HAP-1 (cell line): ENCODE data around the gene UBE2E3.

ENCODE experiments used
- DNase-seq, 2 experiments: peaks; one replicate each; pipeline ENCODE4 v3.0.0-alpha.2; 2016 to 2020; ENCODE audit warnings: low spot score in 2 of 2
- H3K27me3 ChIP-seq: fragments of 250-450 bp; sonication (Bioruptor Pico); 2 replicates; pipeline ENCODE4 v1.5.1; 2020; ENCODE audit warnings: low read depth, mild to moderate bottlenecking, moderate library complexity
- H3K36me3 ChIP-seq: fragments of 250-450 bp; sonication (Bioruptor Pico); replicated peaks from 2 replicates; pipeline ENCODE4 v1.5.1; 2020; ENCODE audit warnings: mild to moderate bottlenecking
- H3K4me1 ChIP-seq: fragments of 250-450 bp; sonication (Bioruptor Pico); 2 replicates; pipeline ENCODE4 v1.5.1; 2020; ENCODE audit warnings: mild to moderate bottlenecking
- H3K4me3 ChIP-seq: fragments of 250-450 bp; sonication (Bioruptor Pico); 2 replicates; pipeline ENCODE4 v1.5.1; 2020; ENCODE audit warnings: mild to moderate bottlenecking, moderate library complexity
- H3K9me3 ChIP-seq: fragments of 250-450 bp; sonication (Bioruptor Pico); 2 replicates; pipeline ENCODE4 v1.5.1; 2020; ENCODE audit warnings: mild to moderate bottlenecking, moderate library complexity
- in situ Hi-C: fragments of 300-500 bp; cut with MboI; formaldehyde crosslinking; loops from 3 replicates; pipeline ENCODE4 v1.14.3; 2020; ENCODE audit warnings: low sequenced_read_pairs, inconsistent platforms, mixed read lengths

UBE2E3 gene

DNA sequence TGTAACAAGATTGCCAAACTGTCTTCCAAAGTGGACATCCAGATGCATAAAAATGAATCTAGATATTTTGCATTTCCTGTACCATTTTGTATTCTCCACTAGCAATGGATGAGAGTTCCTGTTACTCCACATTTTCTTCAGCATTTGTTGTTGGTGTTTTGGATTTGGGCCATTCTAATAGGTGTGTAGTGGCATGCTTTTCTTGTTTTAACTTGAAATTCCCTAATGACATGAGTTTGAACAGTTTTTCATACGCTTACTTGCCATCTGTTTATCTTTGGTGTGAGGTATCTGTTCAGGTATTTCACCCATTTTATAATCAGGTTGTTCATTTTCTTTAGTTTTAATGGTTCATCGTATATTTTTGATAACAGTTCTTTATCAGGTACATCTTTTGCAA is 73.9 kb downstream of the UBE2E3 start:
- H3K27me3 ChIP-seq: no peaks in the 10 kb centered on the region
- peaks cover 15% of the 10 kb centered on the region for H3K36me3 ChIP-seq
- DNase-seq: no peak
- in situ Hi-C loops: no loop called here
- H3K9me3 ChIP-seq: no peaks in the 10 kb centered on the region
- H3K4me3 ChIP-seq: no peak overlapping the region
- H3K4me1 ChIP-seq: peaks cover 32% of the 10 kb centered on the region

DNA sequence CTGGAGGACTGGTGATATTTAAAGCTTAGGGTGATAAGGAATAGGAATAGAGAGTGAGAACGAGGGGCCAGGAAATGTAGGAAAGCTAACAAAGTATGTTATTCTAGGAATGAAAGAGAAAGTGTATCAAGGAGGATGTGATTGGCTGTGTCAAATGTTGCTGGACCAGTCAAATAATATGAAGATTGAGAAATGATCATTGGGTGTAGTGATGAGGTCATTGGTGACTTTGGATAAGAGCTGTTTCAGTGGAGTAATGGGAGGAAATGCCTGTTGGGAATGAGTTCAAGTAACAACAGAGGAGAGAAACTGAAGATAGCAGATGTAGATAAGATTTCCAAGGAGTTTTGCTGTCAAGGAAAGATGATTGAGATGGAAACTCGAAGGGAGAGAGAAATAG is 74.4 kb downstream of the UBE2E3 start:
- DNase-seq: no peak
- H3K4me1 ChIP-seq: peaks cover 26% of the 10 kb centered on the region
- in situ Hi-C loops: no loop called here
- H3K4me3 ChIP-seq: no peak overlapping the region
- no peaks in the 10 kb centered on the region for H3K27me3 ChIP-seq
- no peaks in the 10 kb centered on the region for H3K9me3 ChIP-seq
- H3K36me3 ChIP-seq: peaks cover 17% of the 10 kb centered on the region

DNA sequence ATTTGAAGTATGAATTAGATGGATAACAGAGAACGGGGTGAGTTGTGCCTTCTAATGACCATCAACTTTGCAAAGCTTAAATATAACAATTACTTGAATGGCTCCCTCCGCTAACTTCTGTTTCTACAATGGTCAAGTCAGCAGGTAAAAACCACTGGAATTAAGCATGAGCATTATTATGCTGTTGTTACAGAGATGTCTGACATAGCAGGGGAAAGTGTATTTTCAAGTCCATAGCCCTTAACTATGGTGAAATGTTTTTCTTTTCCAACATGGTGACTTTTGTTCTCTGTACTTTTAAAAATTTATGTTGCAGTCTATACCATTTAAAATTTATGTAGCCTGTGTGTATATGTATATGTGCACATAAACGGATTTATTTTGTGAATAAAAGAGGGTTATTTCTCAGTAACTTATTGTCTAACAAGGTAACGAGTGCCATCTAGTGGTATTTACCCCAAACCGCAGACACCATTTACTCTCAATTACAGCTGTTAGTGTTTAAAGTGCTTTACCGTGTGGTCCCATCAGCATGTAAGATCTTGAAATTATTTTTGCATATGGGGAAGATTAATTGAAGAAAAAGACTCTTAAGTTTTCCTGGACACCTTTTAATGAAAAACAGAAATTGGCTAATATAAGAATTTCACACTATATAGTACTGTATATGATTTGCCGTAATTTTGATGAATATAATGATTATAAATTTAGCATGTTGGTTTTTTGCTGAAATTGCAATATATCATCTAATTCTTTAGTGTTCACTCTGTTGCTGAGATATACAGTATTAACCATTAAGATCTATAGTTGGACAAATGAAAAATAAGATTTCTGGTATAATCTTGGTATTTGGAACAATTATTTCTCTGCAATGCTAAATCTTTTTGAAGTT is 78.2 kb downstream of the UBE2E3 start:
- Histone ChIP-seq H3K36me3 (peaks cover 36% of the 10 kb centered on the region), H3K27me3 (no peaks in the 10 kb centered on the region), H3K9me3 (no peaks in the 10 kb centered on the region), H3K4me1 (peaks cover 8% of the 10 kb centered on the region; the same call in 1 of the 2 replicates), H3K4me3 (no peak overlapping the region)
- peak; percentile 50 to 52 for DNase-seq
- in situ Hi-C loops: no loop called here

DNA sequence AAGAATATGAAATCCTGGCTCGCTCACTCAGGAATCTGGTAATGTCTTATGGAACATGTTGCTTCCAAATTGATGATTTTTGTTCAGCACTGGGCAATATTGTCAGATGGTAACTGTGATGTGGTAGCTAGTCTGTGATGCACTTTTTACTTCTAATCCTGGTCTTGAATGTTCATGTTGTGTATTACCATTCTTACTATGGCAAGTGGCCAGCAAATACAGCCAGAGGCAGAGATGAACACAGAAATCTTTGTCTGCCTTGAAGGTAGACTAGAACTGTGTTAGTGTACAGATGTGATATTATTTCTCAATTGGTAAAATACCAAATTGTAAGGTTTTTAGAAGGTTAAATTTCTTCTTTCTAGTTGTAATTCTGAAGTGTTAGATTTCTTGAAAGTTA is 83.3 kb downstream of the UBE2E3 start:
- Histone ChIP-seq H3K27me3 (no peaks in the 10 kb centered on the region), H3K9me3 (no peaks in the 10 kb centered on the region), H3K4me3 (no peak overlapping the region), H3K4me1 (no peaks in the 10 kb centered on the region), H3K36me3 (peaks cover 51% of the 10 kb centered on the region)
- no peak for DNase-seq
- in situ Hi-C loops: no loop called here

DNA sequence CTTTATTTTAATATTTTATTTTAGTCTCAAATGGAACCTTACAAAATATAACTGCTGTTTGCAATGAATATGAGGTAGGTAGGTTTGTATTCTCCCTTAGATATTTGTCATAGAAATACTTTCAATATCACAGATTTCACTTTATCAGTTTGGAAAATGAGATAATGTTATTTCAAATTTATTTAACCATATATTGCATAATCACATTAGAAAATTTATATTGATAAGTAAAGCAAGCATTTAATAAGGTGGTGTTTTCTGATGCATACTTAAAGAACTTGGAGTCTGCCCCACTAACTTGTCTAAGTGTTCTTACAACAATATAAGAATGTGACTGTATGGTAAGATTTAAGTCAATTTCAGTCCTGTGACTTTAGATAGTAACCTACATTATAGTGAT is 85.1 kb downstream of the UBE2E3 start:
- no peak overlapping the region for H3K4me3 ChIP-seq
- DNase-seq: no peak
- peaks cover 43% of the 10 kb centered on the region for H3K36me3 ChIP-seq
- H3K9me3 ChIP-seq: no peaks in the 10 kb centered on the region
- H3K4me1 ChIP-seq: no peaks in the 10 kb centered on the region
- no peaks in the 10 kb centered on the region for H3K27me3 ChIP-seq
- in situ Hi-C loops: no loop called here

DNA sequence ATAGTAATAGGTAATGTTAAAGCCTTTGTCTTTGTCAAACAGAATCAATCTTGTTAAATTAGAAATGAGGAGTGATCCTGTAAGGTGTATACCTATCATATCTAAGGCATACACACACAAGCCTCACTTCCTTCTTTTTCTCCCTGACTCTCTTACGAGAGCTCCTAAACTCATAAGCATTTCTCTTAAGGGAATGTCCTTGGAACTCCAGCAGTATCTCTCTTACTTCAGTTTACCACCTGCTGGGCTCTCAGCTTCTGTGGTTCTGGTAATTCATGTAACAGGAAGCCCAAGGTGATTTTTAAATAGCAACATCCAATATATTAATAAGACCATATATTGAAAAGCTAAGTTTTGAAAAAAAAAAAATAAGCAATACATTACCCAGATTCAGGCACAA is 85.9 kb downstream of the UBE2E3 start:
- DNase-seq: no peak
- Histone ChIP-seq H3K4me1 (no peaks in the 10 kb centered on the region), H3K27me3 (no peaks in the 10 kb centered on the region), H3K4me3 (no peak overlapping the region), H3K36me3 (peaks cover 46% of the 10 kb centered on the region), H3K9me3 (no peaks in the 10 kb centered on the region)
- in situ Hi-C loops: no loop called here

DNA sequence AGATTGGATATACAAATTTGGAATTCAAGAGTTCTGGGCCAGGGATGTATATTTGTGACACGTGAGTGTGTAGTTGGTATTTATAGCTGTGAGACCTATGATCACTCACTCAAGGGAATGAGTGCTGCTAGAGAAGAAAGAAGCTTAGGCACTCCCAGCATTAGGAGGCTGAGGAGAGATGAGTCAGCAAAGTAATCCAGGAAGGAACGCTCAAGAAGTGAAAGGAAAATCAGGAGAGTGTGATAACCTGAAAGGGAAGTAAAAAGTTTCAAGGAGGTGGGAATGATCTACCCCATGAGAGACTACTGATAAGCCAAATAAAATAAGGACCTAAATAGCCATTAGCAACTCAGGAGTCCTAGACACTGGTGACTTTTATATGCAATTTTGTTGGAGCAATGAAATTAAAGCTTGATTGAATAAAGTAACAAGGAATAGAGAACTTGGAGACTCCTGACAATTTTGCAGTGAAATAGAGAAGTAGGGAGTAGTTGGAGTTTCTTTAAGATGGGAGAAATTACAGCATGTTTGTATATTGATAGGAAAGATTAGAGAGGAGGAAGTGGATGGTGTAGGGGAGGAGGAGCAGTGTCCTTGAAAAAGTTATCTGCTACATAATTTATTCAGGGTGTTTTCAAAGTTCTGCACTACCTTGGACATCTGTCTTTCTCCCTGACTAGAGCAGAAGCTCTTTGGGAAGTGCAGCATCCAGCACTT is 89.9 kb downstream of the UBE2E3 start:
- in situ Hi-C loops: no loop called here

DNA sequence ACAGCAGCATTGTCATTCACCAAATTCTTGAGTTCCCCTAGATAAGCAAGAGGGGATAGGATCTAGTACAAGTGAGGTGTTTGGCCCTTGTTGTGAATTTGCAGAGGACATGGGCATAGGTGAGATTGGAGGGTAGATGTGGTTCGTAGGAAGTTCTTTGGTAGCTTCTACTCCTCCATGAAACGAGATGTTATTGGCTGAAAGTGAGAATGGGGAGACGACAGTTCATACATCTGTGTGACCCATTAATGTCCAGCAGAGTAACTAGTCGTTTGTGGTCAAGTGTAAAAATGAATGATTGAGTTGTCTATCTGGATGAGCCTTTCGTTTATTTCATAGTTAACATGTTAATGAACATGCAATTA is 90.4 kb downstream of the UBE2E3 start:
- no peak for DNase-seq
- H3K9me3 ChIP-seq: no peaks in the 10 kb centered on the region
- peaks cover 41% of the 10 kb centered on the region for H3K36me3 ChIP-seq
- H3K27me3 ChIP-seq: no peaks in the 10 kb centered on the region
- H3K4me1 ChIP-seq: no peaks in the 10 kb centered on the region
- in situ Hi-C loops: no loop called here
- H3K4me3 ChIP-seq: no peak overlapping the region

More for the DNA sequence above, 89.9 kb downstream of the UBE2E3 start:
- no peak overlapping the region for H3K4me3 ChIP-seq
- H3K4me1 ChIP-seq: no peaks in the 10 kb centered on the region
- DNase-seq: no peak
- no peaks in the 10 kb centered on the region for H3K9me3 ChIP-seq
- H3K36me3 ChIP-seq: peaks cover 40% of the 10 kb centered on the region
- H3K27me3 ChIP-seq: no peaks in the 10 kb centered on the region

DNA sequence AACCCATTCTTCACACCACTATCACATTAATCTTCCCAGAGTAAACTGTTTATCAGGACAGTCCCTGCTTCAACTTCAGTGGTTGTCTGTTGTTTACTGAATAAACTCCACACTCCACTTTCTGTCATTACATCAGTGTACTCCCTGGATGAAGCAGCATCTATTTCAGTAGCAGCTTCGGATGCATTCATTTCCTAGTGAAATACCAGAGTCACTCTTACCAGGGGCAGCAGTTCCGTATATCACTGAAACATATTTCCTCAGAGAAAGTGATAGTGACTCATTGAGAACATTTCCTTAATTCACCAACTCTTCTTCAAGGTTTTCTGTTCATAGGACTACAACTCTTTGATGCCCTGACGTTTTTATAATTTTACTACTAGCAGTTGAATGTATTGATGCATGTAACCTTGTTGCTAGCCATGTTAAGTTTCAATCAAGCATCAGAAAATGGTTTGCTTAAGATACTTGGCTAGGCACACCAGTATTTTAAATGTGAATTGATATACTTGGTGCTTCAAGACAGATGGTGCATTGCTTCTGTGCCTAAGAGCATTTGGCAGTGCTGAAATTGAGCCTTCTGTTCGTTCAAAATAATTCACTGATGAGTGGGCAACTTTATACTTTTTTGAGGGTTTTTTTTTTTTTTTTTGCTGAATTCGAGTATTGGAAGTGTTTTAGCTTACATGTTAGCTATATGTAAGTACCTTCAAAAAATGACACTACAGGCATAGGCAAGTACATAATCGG is 92.3 kb downstream of the UBE2E3 start:
- DNase-seq: no peak
- H3K4me1 ChIP-seq: no peaks in the 10 kb centered on the region
- H3K4me3 ChIP-seq: no peak overlapping the region
- no peaks in the 10 kb centered on the region for H3K27me3 ChIP-seq
- in situ Hi-C loops: no loop called here
- no peaks in the 10 kb centered on the region for H3K9me3 ChIP-seq
- H3K36me3 ChIP-seq: peaks cover 36% of the 10 kb centered on the region

DNA sequence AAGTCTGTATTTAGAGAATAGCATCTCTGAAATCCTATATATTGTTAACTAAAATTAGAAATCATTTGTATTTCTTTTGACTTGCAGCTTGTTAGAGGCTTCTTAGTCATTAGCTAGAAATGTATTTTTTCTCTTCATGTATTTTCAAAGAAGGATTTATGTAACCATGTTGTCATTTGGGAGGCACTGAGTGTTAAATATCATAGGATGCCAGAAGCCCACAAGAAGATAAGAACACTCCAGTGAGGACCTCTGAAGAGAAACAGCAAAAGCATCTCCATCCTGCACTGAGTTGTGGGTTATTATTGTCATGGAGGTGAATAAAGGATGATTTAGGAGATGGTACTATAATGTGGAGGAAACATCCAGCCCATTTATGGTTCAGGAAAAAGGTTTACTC is 93.5 kb downstream of the UBE2E3 start:
- H3K36me3 ChIP-seq: peaks cover 27% of the 10 kb centered on the region
- no peaks in the 10 kb centered on the region for H3K4me1 ChIP-seq
- no peaks in the 10 kb centered on the region for H3K9me3 ChIP-seq
- no peaks in the 10 kb centered on the region for H3K27me3 ChIP-seq
- in situ Hi-C loops: no loop called here
- DNase-seq: no peak
- H3K4me3 ChIP-seq: no peak overlapping the region

DNA sequence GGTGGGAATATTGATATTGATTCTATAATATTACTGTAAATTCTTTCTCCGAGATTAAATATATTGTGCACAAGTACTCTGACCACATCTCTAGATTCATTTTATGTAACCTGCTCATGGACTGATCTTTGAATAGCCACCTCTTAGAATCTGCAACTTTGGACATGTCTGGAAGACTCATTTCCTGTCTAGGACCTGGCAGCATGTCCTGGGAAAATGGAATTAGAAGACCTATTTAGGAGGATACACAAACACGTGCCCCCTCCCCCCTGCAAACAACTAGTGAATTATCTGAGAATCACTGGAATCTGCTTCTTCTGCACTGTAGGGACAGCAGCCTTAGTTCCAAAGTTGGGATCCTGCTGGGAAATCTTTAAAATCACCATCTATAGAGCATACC is 94.1 kb downstream of the UBE2E3 start:
- Histone ChIP-seq H3K36me3 (peaks cover 27% of the 10 kb centered on the region), H3K27me3 (no peaks in the 10 kb centered on the region), H3K4me1 (no peaks in the 10 kb centered on the region), H3K9me3 (no peaks in the 10 kb centered on the region), H3K4me3 (no peak overlapping the region)
- DNase-seq: no peak
- in situ Hi-C loops: no loop called here

DNA sequence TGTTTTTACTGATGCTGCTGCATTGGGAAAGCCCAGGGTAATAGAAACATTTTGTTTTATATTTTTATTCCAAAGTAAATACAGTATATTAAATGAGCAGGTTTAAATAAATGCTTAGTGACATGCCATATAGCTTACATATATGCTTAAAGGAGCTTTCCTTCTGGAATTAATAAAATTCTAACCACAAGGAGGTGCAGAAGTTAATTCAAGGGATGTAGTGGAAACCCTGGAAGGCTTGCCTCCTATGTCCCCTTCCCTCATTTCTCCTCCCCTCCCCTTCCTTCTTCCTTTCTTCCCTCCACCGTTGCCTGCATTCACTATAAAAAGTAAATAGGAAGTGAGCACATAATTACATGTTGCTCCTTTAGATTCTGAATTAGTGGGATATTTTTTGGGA is 96.3 kb downstream of the UBE2E3 start:
- H3K36me3 ChIP-seq: peaks cover 24% of the 10 kb centered on the region
- no peaks in the 10 kb centered on the region for H3K27me3 ChIP-seq
- in situ Hi-C loops: loop anchor here (25.0 kb wide), 1 partner anchor 636 kb away; no protein-coding TSS in a partner anchor
- no peak overlapping the region for H3K4me3 ChIP-seq
- H3K4me1 ChIP-seq: no peaks in the 10 kb centered on the region
- H3K9me3 ChIP-seq: no peaks in the 10 kb centered on the region
- DNase-seq: no peak

DNA sequence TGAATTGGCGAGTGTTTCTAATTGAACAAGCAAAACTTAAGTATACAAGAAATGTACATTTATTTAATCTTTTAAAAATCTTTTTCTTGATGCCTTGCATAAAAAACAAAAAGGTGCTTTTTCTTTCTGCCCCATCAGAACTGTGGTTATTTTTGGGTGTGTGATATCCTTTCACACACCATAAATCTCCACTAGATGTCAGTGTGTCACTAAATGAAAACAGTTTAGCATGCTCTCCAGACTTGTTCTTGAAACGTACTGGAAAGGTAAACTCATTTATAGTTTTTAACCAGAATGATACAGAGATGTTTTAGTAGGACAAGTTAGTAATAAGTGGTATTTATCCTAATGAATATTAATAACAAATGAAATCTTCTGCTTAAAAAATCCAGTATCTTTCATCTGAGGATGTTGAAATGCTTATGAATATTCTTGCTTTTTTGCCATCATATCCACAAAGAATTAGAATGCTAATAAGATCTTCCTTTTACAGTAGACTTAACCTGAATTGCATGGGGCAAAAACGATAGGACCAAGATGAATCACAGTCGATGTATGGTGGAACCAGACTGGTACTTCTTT is 96.8 kb downstream of the UBE2E3 start:
- Histone ChIP-seq H3K27me3 (no peaks in the 10 kb centered on the region), H3K36me3 (peaks cover 21% of the 10 kb centered on the region), H3K4me3 (no peak overlapping the region), H3K9me3 (no peaks in the 10 kb centered on the region), H3K4me1 (no peaks in the 10 kb centered on the region)
- DNase-seq: peak in 1 of 2 experiments; percentile 62
- in situ Hi-C loops: loop anchor here (25.0 kb wide), 1 partner anchor 635 kb away; no protein-coding TSS in a partner anchor
